Keratinocyte (primary cell): ENCODE results near the gene RNF166.

ENCODE experiments used
- CTCF ChIP-seq, 3 experiments: IDR thresholded peaks in 1 of 3; conservative IDR thresholded peaks in 1 of 3; optimal IDR thresholded peaks in 1 of 3; 2 replicates in 2 of 3; 3 replicates in 1 of 3; pipeline versions ENCODE3 to v1.5.1; 2011; ENCODE audit warnings: low read length in 3 of 3, mild to moderate bottlenecking in 3 of 3, moderate library complexity in 2 of 3, control low read depth in 1 of 3, inconsistent platforms in 1 of 3; ENCODE audit not compliant: insufficient read depth in 2 of 3; ENCODE audit errors: extremely low read depth in 1 of 3
- EZH2 ChIP-seq: IDR thresholded peaks from one replicate; pipeline ENCODE4 v1.6.1; 2012; ENCODE audit warnings: inconsistent platforms, mild to moderate bottlenecking, low read length, moderate library complexity

- TF ChIP-seq CTCF (optimal IDR thresholded peaks at IDR 0.05 in 1 of 3, IDR thresholded peaks at IDR 0.05 in 1 of 3, conservative IDR thresholded peaks at IDR 0.05 in 1 of 3; ENCODE audit: extremely low read depth in 1 of 3, insufficient read depth in 2 of 3, low read length in 3 of 3): no peak
- no peak for TF ChIP-seq EZH2
Measured at GRCh38 chr16:88691924-88692560, 14.2 kb downstream of the RNF166 start.
